Measurements from ENCODE around the gene TYROBP.

The TYROBP gene

GRCh38 chr19:35915443-35915842, 7.3 kb upstream of the TYROBP start:
- Histone ChIP-seq H3K27me3 (ENCODE audit: insufficient read depth, low read length, poor library complexity, severe bottlenecking) (no peaks in the 10 kb centered on the region), H2AFZ (ENCODE audit: low read length) (no peak overlapping the region)

GRCh38 chr19:35913589-35913988, 5.5 kb upstream of the TYROBP start:
- Histone ChIP-seq H3F3A (ENCODE audit: low read depth) (no peaks in the 10 kb centered on the region), H4K20me1 (ENCODE audit: insufficient read depth, low read length, poor library complexity, severe bottlenecking) (no peaks in the 10 kb centered on the region), H3K4me2 (ENCODE audit: low read depth, low read length, poor library complexity, severe bottlenecking) (no peak overlapping the region), H3K4me3 (ENCODE audit: low read length, poor library complexity, severe bottlenecking) (no peak overlapping the region), H3K9me2 (replicated peaks; ENCODE audit: low read depth, low read length) (no peaks in the 10 kb centered on the region), H3K27me3 (ENCODE audit: insufficient read depth, low read length, poor library complexity, severe bottlenecking) (no peaks in the 10 kb centered on the region), H3K36me3 (ENCODE audit: insufficient read depth, low read length) (no peaks in the 10 kb centered on the region), H3K9me3 (ENCODE audit: insufficient read depth, low read depth, low read length) (no peaks in the 10 kb centered on the region), H2AFZ (ENCODE audit: low read length) (no peak overlapping the region; the same call in 1 of the 2 replicates), H3K9ac (ENCODE audit: low read depth, low read length, poor library complexity, severe bottlenecking) (no peak overlapping the region), H3K4me1 (ENCODE audit: insufficient read depth, low read length, poor library complexity, severe bottlenecking) (peaks cover 4% of the 10 kb centered on the region), H3K79me2 (ENCODE audit: insufficient read depth, low read length) (no peaks in the 10 kb centered on the region)
- TF ChIP-seq EZH2phosphoT487 (IDR thresholded peaks at IDR 0.05; ENCODE audit: borderline replicate concordance) = no peak
- no peak for TF ChIP-seq CTCF (conservative IDR thresholded peaks at IDR 0.05; ENCODE audit: low read length)

More at GRCh38 chr19:35915443-35915842, 7.3 kb upstream of the TYROBP start:
- H3K9ac ChIP-seq (ENCODE audit: low read depth, low read length, poor library complexity, severe bottlenecking) = no peak overlapping the region
- no peaks in the 10 kb centered on the region for H3F3A ChIP-seq (ENCODE audit: low read depth)
- TF ChIP-seq CTCF (conservative IDR thresholded peaks at IDR 0.05; ENCODE audit: low read length) = no peak
- TF ChIP-seq EZH2phosphoT487 (IDR thresholded peaks at IDR 0.05; ENCODE audit: borderline replicate concordance) = no peak
- no peaks in the 10 kb centered on the region for H3K9me2 ChIP-seq (replicated peaks; ENCODE audit: low read depth, low read length)
- H3K9me3 ChIP-seq (ENCODE audit: insufficient read depth, low read depth, low read length) = no peaks in the 10 kb centered on the region
- H3K36me3 ChIP-seq (ENCODE audit: insufficient read depth, low read length) = no peaks in the 10 kb centered on the region
- no peaks in the 10 kb centered on the region for H3K4me1 ChIP-seq (ENCODE audit: insufficient read depth, low read length, poor library complexity, severe bottlenecking)
- no peak overlapping the region for H3K4me2 ChIP-seq (ENCODE audit: low read depth, low read length, poor library complexity, severe bottlenecking)
- no peaks in the 10 kb centered on the region for H3K79me2 ChIP-seq (ENCODE audit: insufficient read depth, low read length)
- no peak overlapping the region for H3K4me3 ChIP-seq (ENCODE audit: low read length, poor library complexity, severe bottlenecking)
- no peaks in the 10 kb centered on the region for H4K20me1 ChIP-seq (ENCODE audit: insufficient read depth, low read length, poor library complexity, severe bottlenecking)

GRCh38 chr19:35911790-35912189, 3.7 kb upstream of the TYROBP start:
- no peak overlapping the region for H3K4me3 ChIP-seq (ENCODE audit: low read length, poor library complexity, severe bottlenecking)
- H3K36me3 ChIP-seq (ENCODE audit: insufficient read depth, low read length) = no peaks in the 10 kb centered on the region
- H4K20me1 ChIP-seq (ENCODE audit: insufficient read depth, low read length, poor library complexity, severe bottlenecking) = no peaks in the 10 kb centered on the region
- H3F3A ChIP-seq (ENCODE audit: low read depth) = no peaks in the 10 kb centered on the region
- no peak overlapping the region for H3K4me2 ChIP-seq (ENCODE audit: low read depth, low read length, poor library complexity, severe bottlenecking)
- H3K79me2 ChIP-seq (ENCODE audit: insufficient read depth, low read length) = no peaks in the 10 kb centered on the region
- H3K27me3 ChIP-seq (ENCODE audit: insufficient read depth, low read length, poor library complexity, severe bottlenecking) = no peaks in the 10 kb centered on the region
- no peak for TF ChIP-seq EZH2phosphoT487 (IDR thresholded peaks at IDR 0.05; ENCODE audit: borderline replicate concordance)
- TF ChIP-seq CTCF (conservative IDR thresholded peaks at IDR 0.05; ENCODE audit: low read length) = no peak
- no peaks in the 10 kb centered on the region for H3K9me3 ChIP-seq (ENCODE audit: insufficient read depth, low read depth, low read length)
- no peak overlapping the region for H3K9ac ChIP-seq (ENCODE audit: low read depth, low read length, poor library complexity, severe bottlenecking)
- H2AFZ ChIP-seq (ENCODE audit: low read length) = no peak overlapping the region
- no peaks in the 10 kb centered on the region for H3K9me2 ChIP-seq (replicated peaks; ENCODE audit: low read depth, low read length)
- H3K4me1 ChIP-seq (ENCODE audit: insufficient read depth, low read length, poor library complexity, severe bottlenecking) = peaks cover 4% of the 10 kb centered on the region

Data from Loucy (cell line).